GM03348 (cell line): ENCODE data around the gene SLC28A3.
A peak's percentile ranks its signal among the peaks of the same experiment; 100 is the strongest.

Source experiments
- DNase-seq: peaks from one replicate; pipeline ENCODE4 v3.0.0; 2012; ENCODE audit warnings: low spot score

The SLC28A3 gene

DNA sequence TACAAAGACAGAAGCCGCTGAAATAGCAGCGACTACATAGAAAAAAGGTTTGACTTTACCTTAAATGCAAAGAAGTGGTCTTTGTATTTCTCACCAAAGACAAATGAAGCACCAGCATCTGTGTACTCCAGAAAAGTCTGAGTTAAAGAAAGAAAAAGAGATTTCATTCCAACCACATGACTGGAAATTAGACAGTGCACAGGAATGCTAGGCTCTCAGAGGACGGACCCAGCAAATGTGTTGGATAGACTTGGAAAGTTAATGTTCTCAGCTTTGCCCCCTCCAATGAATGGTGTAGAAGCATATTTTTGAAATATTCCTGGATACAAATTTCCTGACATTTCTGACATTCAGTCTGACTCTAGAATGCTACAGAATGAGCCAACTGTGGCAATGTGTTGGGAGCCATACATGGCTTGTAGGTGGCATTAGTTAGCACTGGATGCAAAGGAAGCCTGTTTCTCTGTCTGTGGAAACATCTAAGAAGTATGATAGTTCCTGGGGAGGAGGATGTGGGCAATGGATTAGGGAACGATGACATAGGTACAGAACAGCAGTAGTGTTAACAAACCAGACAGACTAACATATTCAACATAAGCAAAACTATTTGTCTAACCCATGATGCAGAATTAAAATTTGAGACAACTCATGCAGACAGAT, 43.3 kb downstream of the SLC28A3 start:
- DNase-seq: peak; percentile 72

DNA sequence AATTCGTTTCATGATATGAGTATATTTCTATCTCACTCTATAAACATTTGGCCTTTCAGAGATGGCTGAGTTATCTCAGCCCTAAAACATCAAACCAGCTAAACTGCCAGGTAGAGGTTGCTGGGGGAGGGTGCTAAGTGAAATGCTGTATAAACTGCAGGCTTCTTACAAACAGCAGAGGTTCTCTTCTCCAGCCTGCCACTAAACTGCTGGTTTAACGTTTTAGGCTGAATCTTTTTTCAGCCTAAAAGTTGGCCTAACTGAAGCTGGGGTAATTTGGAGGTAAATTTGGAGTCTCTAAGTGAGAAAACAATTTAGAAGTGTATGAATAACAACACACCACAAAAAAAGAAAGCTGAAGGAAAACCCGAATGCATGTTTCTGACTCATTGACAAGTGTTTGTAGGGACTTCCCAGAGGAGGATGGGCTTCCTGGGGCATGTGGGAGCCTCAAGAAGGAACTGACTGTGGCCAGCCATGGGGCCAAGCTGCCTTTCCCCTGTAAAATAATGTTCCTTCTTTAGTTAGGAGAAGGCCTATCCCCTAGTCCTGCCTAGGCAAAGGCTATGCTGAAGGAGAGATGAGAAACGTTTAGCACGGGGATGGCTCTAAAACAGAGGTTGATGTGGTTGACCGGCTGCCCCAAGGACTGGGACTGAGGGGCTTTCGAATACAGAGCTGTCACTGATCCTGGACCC, 44.3 kb downstream of the SLC28A3 start:
- DNase-seq: peak; percentile 68

- no peak for DNase-seq
Observed at GRCh38 chr9:84294241-84294950, 46.2 kb downstream of the SLC28A3 start.

GRCh38 chr9:84293001-84293798, 47.4 kb downstream of the SLC28A3 start:
- no peak for DNase-seq

DNA sequence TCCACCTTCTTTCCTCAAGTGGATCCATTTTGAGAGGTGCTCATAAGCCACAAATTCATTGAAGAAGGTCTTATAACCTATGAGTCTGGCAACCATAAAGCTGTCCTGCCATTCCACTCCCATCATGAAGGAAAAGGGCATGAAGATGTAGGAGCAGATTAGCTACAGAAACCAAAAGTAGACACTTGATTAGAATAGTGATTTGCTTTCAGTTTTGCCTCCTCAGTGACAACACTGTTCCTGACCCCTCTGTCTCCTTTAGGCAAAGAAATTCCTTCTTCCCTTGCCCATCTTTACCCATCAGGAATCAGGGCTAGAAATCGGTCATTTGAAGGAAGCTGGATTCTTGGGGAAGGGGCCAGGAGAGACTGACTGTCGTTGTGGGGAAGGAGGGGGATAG, 55.2 kb downstream of the SLC28A3 start:
- DNase-seq: no peak

DNA sequence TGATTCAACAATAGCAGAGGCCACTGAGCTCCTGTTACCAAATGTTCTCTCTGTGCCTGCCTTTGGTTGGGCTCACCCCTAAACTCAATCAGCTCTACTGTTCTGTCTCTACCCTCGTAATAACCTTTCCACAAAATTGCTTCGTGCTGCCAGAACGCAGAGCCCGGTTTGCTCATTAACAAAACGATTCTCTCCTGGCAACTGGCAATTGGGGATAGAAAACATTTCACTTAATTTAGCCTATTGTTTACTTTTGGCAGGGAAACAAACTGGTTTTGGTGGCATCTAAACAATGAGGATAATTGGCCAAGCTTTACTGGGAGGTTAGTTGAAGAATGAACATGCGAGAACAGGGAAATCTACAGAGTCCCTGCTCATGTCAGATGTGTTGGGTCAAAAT, 56.6 kb downstream of the SLC28A3 start:
- no peak for DNase-seq

- no peak for DNase-seq
Observed at GRCh38 chr9:84278130-84278529, 62.4 kb downstream of the SLC28A3 start.

- no peak for DNase-seq
Observed at GRCh38 chr9:84277646-84278045, 62.9 kb downstream of the SLC28A3 start.

GRCh38 chr9:84276741-84277140, 63.8 kb downstream of the SLC28A3 start:
- DNase-seq: no peak

DNA sequence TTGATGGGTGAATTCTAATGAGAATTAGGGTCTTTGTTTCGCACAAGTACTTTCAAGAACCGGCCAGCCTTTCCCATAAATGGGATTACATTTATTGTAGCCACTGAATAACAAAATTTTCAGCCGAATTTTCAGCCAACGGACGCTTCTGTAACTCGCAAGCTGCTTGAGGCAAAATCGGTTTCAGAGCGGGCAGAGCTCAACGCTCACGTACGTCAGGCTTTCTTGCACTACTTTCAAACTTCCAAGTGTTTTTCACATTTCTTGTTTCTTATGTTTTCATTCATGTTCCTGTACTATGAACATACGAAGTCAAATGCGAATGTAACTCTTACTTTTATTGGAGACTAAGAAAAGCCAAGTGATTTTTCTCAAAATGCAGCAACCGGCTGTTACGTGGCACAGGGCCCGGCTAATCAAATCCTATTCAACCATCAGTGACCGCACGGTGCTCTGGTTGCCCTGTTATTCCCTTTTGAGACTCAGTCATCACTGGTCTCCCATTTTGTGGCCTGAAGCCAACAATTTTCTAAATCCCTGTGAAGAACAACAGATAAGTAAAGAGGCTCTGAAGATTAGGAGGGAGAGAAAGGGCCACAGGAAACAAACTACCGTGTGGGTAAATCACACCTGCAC, 68.5 kb downstream of the SLC28A3 start:
- DNase-seq: no peak

DNA sequence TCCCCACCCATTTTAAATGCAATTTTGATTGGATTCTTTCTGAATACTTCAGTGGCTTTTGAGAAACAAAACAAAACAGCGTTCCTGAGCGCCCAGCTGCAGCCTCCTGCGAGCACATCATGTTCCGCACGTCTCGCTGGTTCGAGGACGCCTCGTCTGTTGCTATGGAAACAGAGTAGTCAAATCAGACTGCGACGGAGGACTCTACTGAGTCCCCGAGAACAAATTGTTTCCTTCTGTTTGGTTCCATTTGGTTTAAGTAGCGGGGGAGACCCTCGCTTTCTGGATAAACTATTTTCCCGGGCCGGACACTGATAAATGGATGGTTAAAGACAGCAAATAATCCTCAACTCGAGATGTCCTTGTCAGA, 69.0 kb downstream of the SLC28A3 start:
- DNase-seq: peak; percentile 56

DNA sequence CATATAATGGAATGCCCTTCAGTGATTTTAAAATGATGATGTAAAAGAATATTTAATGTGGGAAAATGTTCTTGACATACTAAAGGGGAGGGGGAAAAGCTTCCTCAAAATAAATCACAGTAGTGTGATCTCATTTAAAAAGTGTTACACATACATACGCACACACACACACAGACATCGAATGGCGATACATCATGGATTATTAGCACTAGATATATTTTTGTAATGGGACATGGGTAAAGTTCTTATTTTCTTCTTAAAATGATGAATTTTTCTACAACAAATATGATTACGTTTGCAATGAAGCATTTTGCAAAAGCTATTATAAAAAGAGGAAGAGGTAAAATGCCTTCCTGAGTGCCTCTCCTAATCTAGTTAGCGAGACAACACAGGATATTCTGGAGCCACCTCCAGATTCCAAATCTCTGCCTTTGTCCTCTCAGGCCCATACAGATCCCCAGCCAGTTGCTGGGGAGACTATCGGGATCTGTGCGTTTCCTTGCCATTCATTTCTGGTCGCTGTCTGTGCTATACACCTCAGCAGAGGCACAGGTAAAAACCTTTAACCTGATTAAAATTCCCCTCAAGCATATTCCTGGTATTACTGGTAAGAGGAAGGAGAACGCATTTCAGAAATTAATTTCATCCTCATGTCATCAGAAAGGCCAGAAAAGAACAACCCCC, 69.6 kb downstream of the SLC28A3 start:
- no peak for DNase-seq

DNA sequence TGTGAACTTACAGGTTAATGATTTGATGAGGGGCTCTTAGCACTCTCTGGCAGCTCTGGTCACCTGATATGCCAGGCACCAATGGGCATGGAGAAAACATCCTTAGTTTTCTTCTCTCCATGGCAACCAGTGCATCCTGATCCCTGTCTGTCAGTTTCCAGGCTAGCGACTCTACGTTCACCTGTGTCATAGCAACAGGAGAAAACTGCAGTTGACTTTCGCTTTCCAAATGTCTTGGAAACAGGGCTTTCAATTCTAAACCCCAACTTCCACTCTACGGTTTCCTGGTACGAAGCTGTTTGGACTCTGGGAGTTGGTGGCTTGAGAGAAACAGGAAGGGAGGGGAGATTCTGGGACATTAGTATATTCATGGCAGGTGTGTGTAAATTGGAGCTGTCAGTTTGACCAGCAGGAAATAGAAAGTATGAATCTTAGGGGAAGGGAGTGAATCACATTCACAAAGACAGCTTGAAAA, 74.4 kb downstream of the SLC28A3 start:
- no peak for DNase-seq

DNA sequence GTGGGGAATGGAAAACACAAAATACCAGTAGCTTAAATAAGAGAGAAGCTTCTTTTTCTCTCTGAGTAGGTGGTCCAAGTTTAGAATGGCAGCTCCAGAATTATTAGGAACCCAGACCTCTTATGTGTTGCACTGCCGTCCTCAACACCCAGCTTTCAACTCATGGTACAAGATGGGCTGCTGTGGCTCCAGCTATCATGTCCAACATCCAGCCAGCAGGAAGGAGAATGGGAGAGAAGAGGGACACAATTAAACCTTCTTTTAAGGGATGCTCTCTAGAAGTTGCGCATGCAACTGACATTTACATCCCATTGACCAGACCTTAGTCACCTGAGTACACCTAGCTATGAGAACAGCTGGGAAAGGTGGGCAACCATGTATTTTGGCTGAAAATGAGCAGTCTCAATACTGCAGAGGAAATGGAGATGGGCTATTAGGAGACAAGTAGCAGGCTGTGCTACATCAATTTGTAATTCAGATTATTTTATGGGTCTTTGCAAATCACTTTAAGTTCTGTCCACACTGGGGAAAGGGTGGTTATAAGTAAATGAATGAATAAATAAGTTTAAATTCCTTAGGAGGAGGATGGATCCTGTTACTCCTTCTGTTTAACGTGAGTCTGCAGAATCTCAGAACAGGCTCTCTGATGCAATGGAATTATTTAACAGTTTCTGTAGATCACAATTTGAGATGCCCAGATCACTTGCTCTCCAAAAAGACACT, 76.1 kb downstream of the SLC28A3 start:
- DNase-seq: no peak

- peak; percentile 89 for DNase-seq
Observed at GRCh38 chr9:84261070-84261746, 79.3 kb downstream of the SLC28A3 start.

DNA sequence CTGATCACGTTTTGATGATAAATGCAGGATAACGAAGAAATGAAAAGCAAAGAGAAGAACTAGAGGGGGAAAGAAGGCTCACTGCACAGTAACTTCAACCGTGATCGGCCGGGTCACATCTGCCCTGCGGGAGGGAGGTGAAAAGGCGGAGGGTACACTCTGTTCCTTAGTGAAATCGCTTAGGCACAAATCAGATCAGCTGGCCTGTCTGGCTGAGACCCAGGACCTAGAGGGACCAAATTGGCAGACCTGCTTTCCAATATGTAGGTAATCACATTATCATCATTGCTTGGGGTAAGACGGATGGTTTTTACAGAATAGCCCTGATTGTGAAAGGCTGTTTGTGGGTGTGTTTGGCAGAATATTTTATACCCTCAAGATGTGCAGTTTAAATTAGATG, 82.2 kb downstream of the SLC28A3 start:
- DNase-seq: no peak

GRCh38 chr9:84255696-84256095, 84.9 kb downstream of the SLC28A3 start:
- no peak for DNase-seq

GRCh38 chr9:84254972-84255371, 85.6 kb downstream of the SLC28A3 start:
- no peak for DNase-seq

DNA sequence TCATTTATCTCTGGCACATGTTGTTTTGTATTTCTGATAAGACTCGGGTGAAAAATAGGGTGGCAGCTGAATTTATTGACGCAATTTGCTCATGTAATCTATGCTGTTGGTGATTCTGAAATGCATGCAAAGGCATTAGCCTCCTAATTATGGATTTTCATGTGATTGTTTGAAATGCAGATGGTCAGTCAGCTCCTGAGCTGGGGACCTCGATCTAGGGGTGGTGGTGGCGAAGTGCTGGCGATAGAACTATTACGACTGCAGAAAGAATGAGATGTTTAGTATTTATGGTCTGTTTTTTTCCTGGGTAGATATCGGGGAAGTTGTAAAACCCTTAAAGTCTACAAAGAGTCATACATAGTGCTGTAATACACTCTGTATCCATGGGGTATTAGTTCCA, 88.6 kb downstream of the SLC28A3 start:
- no peak for DNase-seq

GRCh38 chr9:84241817-84242373, 98.7 kb downstream of the SLC28A3 start:
- no peak for DNase-seq
